ENCODE measurements around the gene SLC25A10.
A peak's percentile ranks its signal among the peaks of the same experiment; 100 is the strongest.
"Not testable (repeated sequence)": the region's sequence is repeated elsewhere in the genome, so short reads cannot be mapped to it uniquely, and the experiment has no call there.

Gene SLC25A10, protein sequence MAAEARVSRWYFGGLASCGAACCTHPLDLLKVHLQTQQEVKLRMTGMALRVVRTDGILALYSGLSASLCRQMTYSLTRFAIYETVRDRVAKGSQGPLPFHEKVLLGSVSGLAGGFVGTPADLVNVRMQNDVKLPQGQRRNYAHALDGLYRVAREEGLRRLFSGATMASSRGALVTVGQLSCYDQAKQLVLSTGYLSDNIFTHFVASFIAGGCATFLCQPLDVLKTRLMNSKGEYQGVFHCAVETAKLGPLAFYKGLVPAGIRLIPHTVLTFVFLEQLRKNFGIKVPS

DNA sequence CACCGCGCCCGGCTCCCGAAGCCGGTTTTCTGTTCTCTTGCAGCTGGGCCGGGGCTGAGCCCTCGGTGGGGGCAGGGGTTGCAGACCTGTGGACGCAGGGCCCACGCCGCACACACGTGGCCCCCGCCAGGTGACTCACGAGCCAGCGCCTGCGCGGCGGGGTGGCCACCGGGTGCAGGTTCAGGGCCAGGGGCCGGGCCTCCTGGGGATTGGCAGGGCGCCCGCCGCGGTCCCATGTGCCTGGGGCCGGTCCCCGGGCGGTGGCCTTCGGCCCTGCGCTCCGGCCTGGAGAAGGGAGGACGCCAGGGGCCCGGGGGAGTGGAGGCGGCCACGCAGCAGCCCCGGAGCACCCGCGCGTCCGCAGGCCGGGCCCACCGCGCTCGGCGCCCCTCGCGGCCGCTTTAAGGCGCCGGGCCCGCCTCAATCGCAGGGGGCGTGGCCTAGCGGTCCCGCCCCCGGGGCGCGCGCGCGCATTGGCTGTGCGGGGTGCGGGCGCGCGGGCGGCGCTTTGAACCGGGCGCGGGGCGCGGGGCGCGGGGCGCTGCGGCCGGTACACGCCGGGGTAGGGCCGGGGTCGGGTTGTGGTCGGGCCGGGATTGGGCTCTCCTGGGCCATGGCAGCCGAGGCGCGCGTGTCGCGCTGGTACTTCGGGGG is at the start of gene SLC25A10:
TSS of gene SLC25A10 (plus strand) at position 471 of the 654 bp plus-strand sequence. CDS start at position 614, 143 bp downstream.
- DNase-seq: peak; percentile 82

- DNase-seq: no peak
These were observed 48.0 kb upstream of the SLC25A10 start for GRCh38 chr17:81664051-81664470.

DNA sequence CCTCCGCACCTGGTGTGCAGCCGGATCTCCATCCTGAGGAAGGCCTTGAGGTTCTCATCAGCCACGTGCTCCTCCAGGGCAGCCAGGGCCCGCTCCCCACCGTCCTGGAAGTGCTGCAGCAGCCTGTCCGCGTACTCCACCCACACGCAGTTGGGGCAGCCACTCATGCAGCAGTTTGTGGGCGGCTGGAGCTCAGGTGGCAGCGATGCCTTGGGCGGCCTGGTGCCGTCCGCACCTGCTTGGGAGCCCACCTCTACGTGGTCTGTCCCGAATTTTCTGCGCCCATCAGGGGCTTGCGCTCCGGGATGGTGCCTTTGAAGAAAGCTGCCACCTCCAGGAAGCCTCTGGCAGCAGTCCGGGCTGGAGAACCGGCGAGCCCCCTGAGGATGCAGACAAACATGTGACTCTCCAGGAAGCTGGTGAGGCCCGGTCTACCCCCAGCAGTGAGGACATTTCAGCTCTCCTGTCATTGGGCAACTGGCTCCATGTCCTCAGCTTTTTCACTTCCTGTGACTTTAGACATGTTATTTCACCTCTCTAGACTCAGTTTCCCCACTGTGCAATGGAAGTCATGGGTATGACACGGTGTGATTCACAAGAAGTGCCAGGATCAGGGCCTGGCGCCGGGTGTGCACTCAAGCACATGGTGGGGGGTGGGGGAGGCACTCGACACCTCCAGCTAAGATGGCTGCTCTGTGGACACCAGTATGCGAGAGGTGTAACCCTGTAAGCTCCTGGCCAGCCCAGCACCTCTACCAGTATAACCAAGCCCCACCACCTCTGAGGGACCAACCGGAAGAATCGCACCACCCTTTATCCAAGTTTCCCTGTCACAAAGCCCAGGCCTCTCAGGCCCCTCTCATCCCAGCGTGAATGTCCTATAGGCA is 46.6 kb upstream of the SLC25A10 start:
- no peak for DNase-seq

DNA sequence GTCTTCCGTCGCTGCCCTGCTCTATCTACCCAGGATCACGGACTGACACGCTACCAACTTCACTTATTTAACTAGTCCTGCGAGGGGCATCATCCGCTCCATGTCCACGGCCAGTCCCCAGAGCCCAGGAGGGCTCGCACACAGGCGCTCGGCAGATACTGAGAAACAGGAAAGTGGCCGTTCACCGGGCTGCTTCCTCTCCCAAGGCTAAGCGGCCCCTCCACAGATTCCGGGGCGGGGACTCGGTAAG is 46.1 kb upstream of the SLC25A10 start:
- DNase-seq: no peak

DNA sequence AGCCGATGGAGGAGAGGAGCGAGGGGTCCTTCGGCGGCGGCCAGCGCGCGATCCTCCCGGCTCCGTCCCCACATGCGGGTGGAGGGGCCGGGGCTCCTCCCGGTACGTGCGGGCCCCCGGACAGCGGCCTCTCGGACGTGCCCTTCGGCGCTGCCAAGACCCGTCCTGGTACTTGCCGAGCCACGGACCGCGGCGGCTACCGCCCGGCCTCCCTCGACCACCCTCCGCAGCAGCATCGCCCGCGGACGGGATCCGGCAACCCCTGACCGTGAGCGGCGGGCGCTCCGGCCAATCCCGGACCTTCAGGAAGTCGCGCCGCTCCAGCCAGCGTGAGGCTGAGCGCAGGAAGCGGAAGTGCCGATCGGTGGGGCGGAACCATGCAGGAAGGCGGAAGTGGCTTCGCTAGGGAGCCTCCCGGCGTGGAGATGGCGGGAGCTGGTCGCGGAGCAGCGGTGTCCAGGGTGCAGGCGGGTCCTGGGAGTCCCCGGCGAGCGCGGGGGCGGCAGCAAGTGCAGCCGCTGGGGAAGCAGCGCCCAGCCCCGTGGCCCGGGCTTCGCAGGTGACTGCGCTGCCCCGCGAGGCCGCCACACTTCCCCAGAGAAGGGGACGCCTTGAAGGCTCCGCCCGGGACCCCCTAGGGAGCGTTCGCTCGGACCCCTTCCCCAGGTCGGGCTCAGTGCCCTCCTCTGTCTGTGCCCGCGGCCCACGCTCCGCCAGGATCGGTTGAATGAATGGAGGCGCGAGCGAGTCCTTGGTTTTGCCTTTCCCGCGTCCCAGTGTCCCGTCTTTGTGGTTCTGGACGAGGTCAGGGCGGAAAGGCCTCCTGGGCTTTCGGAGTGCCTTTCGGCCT is 45.5 kb upstream of the SLC25A10 start, which contains the start of the genes CCDC137 and OXLD1:
TSS of gene CCDC137 (plus strand) at position 396 of the 850 bp plus-strand sequence. CDS start at position 426, 30 bp downstream.
TSS of gene OXLD1 (minus strand) at position 264 of the 850 bp plus-strand sequence. CDS start at position 236, 28 bp downstream.
- DNase-seq: peak; percentile 96

DNA sequence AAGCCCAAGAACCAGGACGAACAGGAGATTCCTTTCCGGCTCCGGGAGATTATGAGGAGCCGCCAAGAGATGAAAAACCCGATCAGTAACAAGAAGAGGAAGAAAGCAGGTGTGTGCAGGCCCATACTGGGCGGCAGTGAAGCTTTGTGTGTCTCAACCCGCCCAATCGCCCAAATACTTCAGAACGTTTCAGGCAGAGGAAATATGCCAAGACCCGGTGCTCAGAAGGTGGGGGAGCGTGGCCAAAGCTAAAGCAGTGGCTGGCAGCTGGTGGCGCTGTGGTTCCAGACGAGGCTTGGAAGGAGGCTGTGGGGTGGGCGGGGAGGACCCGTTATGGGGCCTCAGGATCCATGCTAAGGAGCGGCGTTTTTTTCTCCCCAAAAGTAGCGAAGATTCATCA is 44.3 kb upstream of the SLC25A10 start:
- DNase-seq: no peak

- no peak for DNase-seq
These were observed 39.6 kb upstream of the SLC25A10 start for GRCh38 chr17:81672504-81672903.

- DNase-seq: no peak
These were observed 39.1 kb upstream of the SLC25A10 start for GRCh38 chr17:81672954-81673353.

- no peak for DNase-seq
These were observed 38.4 kb upstream of the SLC25A10 start for GRCh38 chr17:81673561-81674258.

DNA sequence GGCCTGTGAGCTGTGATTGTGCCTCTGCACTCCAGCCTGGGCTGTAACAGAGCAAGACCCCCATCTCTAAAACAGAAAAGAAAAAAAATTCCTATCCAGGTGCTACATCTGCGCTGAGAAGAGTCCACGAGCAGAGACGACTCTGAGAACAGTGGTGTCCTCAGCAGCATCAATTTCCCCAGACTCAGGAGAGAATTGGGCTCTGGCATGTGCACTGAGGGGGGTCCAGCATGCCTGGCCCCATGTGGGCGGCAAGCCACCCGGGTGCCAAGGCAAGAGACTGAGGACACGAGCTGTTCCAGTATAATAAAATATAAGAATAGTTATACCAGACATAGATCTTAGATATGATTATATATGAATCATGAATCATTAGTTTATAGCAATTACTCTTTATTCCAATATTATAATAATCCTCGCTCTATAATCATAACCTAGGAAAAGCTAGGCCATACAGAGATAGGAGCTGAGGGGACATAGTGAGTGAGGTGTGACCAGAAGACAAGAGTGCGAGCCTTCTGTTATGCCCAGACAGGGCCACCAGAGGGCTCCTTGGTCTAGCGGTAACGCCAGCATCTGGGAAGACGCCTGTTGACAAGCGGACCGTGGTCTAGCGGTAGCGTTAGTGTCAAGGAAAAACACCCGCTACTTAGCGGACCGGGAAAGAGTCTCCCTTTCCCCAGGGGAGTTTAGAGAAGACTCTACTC is 36.4 kb upstream of the SLC25A10 start:
- not testable (repeated sequence) for DNase-seq

DNA sequence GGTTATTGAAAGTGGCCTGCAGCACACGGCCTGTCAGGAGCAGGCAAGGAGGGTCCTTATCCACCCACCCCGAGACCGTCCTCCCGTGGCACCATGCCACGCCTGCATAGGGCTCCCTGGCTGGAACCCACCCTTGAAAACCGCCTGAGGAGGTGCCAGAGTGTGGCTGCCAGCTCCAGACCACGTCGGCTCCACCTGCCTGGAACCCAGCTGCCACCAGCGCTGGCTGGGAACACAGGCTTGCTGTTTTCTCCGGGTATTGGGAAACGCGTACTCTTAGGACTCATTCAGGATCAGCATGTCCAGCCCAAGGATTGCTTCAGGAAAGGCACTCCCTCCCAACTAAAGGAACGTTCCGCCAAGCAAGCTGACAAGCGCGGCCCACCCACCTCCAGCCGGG is 35.2 kb upstream of the SLC25A10 start:
- DNase-seq: no peak

DNA sequence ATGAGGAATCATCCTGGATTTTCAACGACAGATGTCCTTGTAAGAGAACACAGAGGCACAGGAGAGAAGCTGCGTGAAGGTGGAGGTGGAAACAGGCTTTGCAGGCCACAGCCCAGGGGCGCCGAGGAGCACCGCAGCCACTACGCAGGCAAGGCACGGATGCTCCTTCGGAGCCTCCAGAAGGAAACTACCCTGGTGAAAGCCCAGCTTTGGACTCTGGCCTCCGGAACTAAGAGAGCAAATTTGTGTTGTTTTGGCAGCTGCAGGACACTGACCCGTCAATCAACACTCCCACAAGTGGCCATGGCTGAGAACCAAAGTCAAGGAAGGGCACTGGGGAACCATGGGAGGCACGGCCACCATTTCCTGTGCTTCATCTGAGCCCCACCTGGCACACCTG is 31.9 kb upstream of the SLC25A10 start:
- no peak for DNase-seq

- DNase-seq: no peak
These were observed 30.4 kb upstream of the SLC25A10 start for GRCh38 chr17:81681672-81682071.

DNA sequence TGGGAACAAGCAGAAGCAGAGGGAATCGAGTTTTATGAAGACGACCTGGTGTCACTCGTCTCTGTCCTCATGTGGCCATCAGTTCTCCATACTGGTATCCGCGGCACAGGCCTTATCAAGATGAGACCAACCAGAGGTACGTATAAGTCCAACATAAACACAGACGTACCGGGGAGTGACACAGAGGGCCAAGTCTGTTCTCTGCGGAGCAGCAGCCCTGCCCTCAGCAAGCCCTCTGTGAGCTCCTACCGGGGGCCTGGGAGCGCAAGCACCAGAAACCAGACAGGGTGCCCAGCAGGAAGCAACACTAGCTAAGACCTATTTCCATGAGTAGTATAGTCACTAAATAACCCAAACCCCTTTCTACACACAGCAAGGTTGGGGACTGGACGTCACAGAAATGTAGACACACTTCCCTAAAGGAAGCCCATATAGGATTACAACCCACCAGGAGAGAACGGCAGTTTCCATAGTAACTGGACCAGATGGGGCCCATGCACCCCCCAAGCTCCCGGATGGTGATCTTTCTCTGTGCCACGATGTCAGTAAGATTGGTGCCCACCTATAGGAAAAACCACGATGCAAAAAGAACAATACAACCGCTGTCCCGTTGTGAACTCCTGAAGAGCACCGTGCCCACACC is 29.4 kb upstream of the SLC25A10 start:
- no peak for DNase-seq

GRCh38 chr17:81683208-81683583 is 28.9 kb upstream of the SLC25A10 start:
- DNase-seq: no peak

- peak; percentile 99 for DNase-seq
These were observed 28.3 kb upstream of the SLC25A10 start, which contains the start of the genes ARL16 and HGS for GRCh38 chr17:81683584-81684441. TSS of gene ARL16 (minus strand) at chr17:81683797. CDS start at chr17:81683753, 44 bp downstream. TSS of gene HGS (plus strand) at chr17:81684011. CDS start at chr17:81684067, 56 bp downstream.

- DNase-seq: no peak
These were observed 27.6 kb upstream of the SLC25A10 start for GRCh38 chr17:81684442-81684911.

- no peak for DNase-seq
These were observed 27.0 kb upstream of the SLC25A10 start for GRCh38 chr17:81685108-81685507.

- DNase-seq: no peak
These were observed 25.5 kb upstream of the SLC25A10 start for GRCh38 chr17:81686614-81687013.
